GM20431 (cell line): Measurements from ENCODE around the gene PTPN1.

Experiments
- in situ Hi-C: fragments of 300-500 bp; cut with MseI, MboI; formaldehyde crosslinking; loops from one replicate; pipeline ENCODE4 v1.15.0; 2020; ENCODE audit warnings: low sequenced_read_pairs; ENCODE audit not compliant: unreplicated experiment

PTPN1 gene

DNA sequence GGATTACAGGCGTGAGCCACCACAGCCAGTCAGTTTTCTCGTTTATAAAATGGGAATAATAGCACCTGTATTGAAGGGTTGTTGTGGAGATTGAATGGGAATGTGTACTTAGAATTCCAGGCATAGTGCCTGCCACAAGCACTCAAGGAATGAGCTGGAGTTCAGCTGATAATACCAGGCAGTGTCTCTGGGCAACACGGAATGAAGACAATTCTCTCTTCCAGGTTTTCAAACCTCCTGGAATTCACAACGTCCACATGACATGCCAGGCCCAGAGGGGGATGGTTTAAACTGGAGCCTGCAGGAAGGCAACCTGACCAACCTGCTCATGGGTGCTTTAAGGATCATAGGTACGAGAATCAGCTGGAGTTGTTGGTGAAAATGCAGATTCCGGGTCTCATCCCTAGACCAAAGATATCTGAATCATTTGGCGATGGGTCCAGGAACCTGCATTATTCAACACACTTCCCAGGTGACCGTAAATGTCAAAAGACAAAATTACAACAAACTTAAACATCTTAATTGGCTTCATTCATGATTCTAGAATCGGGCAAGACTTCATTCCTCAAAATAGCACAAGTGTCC is 1.9 kb upstream of the PTPN1 start:
- in situ Hi-C loops: loop anchor here (10.0 kb wide), 1 partner anchor 67 kb away; no protein-coding TSS in a partner anchor

GRCh38 chr20:50510706-50511542 is 741 bp downstream of the PTPN1 start:
- in situ Hi-C loops: no loop called here

DNA sequence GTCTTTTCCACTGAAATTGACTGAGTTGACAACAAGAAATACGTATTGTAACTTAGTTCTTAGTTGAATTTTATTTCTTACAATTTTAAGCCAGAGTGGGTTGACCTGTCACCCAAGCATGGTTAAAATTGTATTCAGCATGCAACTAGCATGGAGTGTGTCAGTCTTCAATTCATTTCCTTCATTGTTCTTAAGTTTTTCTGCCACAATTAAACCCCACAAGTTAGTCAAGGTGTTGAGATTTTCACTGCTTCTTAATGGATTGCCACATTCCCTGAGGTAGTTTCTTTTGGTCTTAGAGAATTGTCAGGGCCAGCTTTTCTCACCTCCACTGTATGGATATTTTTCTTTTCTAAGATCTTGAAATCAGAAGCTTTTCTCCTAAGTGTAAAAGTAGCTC is 2.1 kb downstream of the PTPN1 start:
- in situ Hi-C loops: no loop called here

DNA sequence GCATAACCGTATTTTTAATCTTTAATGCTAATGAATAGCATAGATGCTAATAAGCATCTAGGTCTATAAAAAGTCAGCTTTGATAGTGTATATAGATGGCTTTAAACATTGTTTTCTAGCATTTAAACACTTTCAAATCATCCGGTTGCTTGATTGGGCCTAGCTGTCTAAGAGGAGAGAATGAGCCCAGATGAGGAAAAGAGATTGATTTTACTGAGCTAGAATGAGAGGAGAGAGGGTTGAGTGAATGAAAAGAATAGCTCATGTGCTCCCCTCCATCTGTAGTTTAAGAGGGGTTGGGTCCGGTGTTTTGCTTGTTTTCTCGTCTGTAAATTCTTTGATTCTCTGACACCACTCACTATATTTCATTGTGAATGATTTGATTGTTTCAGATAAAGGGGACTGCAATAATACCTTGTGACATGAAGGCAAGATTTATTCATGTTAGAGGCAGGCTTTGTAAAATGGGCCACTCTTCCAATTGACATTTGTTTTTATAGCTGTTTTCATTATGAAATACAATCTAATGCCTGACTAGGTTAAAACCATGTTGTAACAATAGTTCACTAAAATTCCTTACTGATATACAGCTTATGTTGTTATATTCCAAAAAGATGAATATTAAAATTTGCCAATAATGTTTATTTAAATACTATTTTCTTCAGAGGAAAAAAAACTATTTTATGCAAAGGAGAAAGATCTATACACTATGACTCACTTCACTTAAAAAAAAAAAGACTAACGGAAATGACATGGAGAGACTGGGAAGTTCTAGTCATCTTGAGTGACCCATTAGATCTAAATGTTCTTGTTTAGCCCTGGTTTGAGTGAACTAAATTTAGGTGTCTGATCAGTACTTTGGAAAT is 3.2 kb downstream of the PTPN1 start:
- in situ Hi-C loops: no loop called here

- in situ Hi-C loops: no loop called here
Measured at GRCh38 chr20:50514035-50514337, 3.8 kb downstream of the PTPN1 start.

GRCh38 chr20:50514750-50515149 is 4.6 kb downstream of the PTPN1 start:
- in situ Hi-C loops: no loop called here

GRCh38 chr20:50515471-50516106 is 5.4 kb downstream of the PTPN1 start:
- in situ Hi-C loops: no loop called here

- in situ Hi-C loops: no loop called here
Measured at GRCh38 chr20:50516180-50516934, 6.2 kb downstream of the PTPN1 start.

DNA sequence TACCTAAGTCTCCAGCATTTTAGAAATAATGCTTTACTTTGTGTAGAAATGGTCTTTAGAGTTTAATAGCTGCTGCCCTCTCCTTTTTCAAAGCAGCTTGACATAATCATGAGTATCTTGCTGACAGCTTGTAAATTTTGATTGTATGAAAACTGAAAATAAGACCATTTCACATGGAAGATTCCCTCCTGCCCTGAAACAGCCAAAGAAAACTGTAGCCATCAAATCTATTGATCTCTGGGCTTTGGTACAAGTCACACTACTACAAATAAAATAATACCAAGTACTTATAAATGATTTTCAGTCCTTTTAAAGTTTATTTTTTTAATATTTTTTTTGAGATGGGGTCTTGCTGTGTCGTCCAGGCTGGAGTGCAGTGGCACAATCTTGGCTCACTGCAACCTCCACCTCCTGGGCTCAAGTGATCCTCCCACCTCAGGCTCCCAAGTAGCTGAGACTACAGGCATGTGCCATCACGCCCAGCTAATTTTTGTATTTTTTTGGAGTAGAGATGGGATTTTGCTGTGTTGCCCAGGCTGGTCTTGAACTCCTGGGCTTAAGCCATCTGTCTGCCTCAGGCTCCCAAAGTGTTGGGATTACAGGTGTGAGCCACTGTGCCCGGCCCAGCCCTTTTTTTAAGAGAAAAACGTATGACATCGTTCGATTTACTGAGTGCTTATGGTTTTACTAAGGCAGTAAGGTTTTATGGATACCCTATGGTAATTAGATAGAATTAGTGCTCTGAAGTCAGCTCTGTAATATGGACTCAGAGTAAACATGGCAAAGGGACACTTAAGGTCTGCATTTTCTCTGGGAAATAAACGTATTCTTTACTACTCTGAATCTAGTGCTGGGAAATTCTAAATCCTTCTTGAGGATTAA is 7.0 kb downstream of the PTPN1 start:
- in situ Hi-C loops: no loop called here

DNA sequence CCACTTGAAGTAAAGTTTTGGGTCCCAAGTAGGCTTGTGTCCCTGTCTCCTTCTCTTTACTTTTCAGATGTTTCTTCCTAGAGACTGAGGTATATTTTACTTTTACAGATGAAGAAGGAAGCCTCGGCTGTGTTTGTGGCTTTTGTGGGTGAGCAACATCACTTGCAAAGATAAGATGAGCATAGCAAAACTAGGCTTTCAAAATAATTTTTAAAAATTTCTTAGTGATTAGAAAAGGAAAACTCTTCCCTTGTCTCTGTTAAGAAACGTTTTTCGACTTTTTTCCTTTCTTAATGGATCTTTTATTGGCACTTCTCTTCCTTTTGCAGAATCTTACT is 7.6 kb downstream of the PTPN1 start:
- in situ Hi-C loops: no loop called here

GRCh38 chr20:50518270-50518721 is 8.1 kb downstream of the PTPN1 start:
- in situ Hi-C loops: no loop called here

DNA sequence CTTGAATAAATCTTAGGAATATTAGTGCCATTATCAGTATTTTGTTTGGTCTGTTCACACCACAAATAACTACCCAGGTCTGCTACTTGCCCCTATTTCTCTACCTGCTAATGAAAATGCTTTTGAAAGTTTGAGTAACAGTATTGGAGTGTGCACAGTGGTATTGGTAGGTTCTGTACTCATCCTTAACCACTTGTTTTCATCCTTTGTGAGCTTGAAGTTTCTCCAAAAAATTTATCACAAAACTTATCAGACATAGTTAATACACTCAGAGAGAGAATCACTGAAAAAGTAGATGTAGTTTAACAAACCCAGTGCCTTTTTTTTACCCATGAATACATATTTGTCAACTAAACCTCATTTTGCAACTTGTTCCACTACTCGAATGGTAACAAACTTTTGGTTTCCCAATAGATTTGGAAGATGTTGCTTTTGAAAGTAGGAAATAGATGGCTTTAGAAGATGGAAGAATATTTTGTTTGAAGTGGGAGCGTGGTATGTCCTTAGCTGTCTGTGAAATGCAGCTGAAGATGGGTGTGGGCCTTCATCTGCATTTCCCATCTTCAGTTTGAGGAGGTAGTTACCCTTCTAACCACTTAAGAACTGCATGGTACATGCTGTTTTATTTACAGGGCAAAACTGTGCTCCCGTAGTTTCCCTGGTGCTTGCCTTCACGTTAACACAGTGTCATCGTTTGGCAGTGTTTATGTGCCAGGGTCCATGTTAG is 9.0 kb downstream of the PTPN1 start:
- in situ Hi-C loops: no loop called here

DNA sequence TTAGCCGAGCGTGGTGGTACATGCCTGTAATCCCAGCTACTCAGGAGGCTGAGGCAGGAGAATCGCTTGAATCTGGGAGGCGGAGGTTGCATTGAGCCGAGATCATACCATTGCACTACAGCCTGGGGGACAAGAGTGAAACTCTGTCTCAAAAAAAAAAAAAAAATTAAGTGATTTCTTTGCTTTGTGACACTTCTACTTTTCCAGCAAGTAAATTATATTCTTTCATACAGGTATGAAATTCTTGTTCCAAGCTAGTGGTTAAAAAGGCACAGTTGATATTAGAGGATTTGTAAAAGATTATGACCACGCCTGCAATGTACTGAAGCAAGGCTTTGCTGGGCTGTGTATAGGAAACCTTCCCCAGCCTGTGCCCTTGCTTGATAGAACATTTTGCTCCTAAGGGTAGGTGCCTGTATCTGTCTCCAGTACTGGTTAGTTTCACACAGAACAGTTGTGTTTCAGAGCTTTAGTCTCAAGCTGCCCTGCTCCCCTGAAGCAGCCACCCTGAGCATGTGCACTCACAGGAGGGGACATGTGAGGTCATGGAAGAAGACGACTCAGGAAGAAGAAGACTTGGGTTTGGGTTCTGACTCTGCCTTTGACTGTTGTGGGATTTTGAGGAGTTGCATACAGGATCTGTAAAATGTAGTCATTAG is 10.2 kb downstream of the PTPN1 start:
- in situ Hi-C loops: no loop called here

DNA sequence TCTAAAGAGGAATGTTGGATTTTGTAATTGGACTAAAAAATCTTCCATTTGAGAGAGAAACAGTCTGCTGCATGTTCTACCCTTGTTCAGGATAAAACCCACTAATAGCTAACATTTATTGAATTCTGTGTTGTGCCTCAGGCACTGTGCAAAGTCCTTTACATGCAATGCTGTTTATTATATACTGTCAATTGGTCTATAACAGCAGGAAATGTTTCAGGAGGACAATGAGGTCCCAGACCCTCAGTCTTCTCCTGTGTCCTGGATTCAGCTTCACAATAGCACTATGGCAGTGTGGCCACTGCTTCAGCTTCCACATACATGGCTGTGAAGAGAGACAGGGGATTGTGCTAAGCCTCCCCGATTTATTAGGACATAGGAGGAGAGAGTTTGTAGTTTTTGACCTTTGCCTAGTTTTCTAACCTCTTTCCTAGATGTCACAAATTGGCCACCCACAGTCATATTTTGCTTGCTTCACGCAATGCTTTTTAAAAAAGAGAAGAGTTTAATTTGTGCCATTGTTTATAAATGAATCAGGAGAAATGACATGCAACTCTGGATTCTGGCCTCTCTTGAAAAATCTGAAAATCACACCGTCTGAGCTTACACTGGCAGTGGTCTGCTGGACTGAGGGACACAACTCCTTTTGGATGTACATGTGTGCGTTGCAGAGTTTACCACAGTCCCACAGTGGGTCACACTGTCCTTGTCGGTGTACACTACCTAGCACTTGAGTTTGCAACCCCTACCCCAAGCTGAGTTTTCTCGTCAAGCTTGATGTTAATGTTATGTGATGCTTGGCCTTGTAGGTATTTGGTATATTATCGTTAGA is 11.3 kb downstream of the PTPN1 start:
- in situ Hi-C loops: no loop called here

- in situ Hi-C loops: no loop called here
Measured at GRCh38 chr20:50522053-50522674, 12.0 kb downstream of the PTPN1 start.

- in situ Hi-C loops: no loop called here
Measured at GRCh38 chr20:50523552-50524167, 13.5 kb downstream of the PTPN1 start.
